HepG2 (cell line): Measurements from ENCODE around the gene CYB5B. TPM values are rescaled to one million over a fixed set of nuclear protein-coding genes. Genes with fewer than 3 reads are reported as not detected.

Source experiments
- ATAC-seq: fragments of 200-7000 bp; cut with Tn5 transposase; 3 replicates; pipeline ENCODE4 v1.9.1; 2020; ENCODE audit warnings: mild to moderate bottlenecking, moderate library complexity
- BruUV-seq: library from RNA; stranded (reverse); fragments of 400-500 nt; replicated peaks from 2 replicates; lab custom pipeline; 2021; lab: Mats Ljungman, UMichigan
- CTCF ChIA-PET: fragments of 300-600 bp; formaldehyde crosslinking; extraction: SDS; loops from one replicate; lab custom pipeline; 2021; ENCODE audit warnings: low total read pairs, inconsistent platforms, low intra/inter-chr PET ratio; lab: Yijun Ruan, JAX
- POLR2A ChIA-PET: fragments of 350-600 bp; sonication (Branson Sonifier 250); formaldehyde crosslinking; loops from one replicate; lab custom pipeline; 2020; ENCODE audit warnings: antibody characterized with exemption, inconsistent platforms; lab: Yijun Ruan, JAX
- DNase-seq: peaks from one replicate; pipeline ENCODE4 v3.0.0-alpha.2; 2015; ENCODE audit warnings: low spot score
- FAIRE-seq: peaks from 3 replicates; lab custom pipeline; 2011; peaks lifted over from hg19 to GRCh38; lab: Jason Lieb, UNC
- H2AFZ ChIP-seq: one replicate; pipeline ENCODE4 v1.6.1; 2011; ENCODE audit warnings: low read length, inconsistent platforms
- H3K27ac ChIP-seq: fragments of 300-600 bp; 3 replicates; pipeline ENCODE4 v1.8.0; 2011; ENCODE audit warnings: mixed run types, mild to moderate bottlenecking, mixed read lengths, low read length, inconsistent platforms; ENCODE audit not compliant: insufficient read depth; ENCODE audit errors: extremely low read length
- H3K27me3 ChIP-seq, 2 experiments: fragments of 200-600 bp in 1 of 2; 2 replicates in 1 of 2; 3 replicates in 1 of 2; pipeline versions ENCODE4 v1.6.0 to v1.8.0; 2011; ENCODE audit warnings: low read length in 2 of 2, mild to moderate bottlenecking in 2 of 2, moderate library complexity in 2 of 2, inconsistent platforms in 1 of 2; ENCODE audit not compliant: insufficient read depth in 2 of 2, control insufficient read depth in 1 of 2
- H3K36me3 ChIP-seq, 2 experiments: fragments of 200-600 bp in 1 of 2; replicated peaks in 1 of 2; 2 replicates in 1 of 2; 3 replicates in 1 of 2; pipeline versions ENCODE4 v1.5.1 to v1.8.0; 2011; ENCODE audit warnings: low read length in 2 of 2, inconsistent platforms in 1 of 2; ENCODE audit not compliant: insufficient read depth in 2 of 2, control insufficient read depth in 1 of 2
- H3K4me1 ChIP-seq: 2 replicates; pipeline ENCODE4 v1.5.1; 2012; ENCODE audit warnings: low read length, inconsistent platforms; ENCODE audit not compliant: insufficient read depth
- H3K4me2 ChIP-seq: 2 replicates; pipeline ENCODE4 v1.6.0; 2011; ENCODE audit warnings: low read depth, low read length, inconsistent platforms
- H3K4me3 ChIP-seq, 3 experiments: fragments of 200-600 bp in 1 of 3; sonication (generic), shearing (Covaris generic) in 1 of 3; replicated peaks in 1 of 3; 2 replicates each; pipeline ENCODE4 v1.5.1; 2011 to 2016; ENCODE audit warnings: low read length in 3 of 3, inconsistent platforms in 2 of 3, low read depth in 2 of 3, mild to moderate bottlenecking in 2 of 3, control low read depth in 1 of 3, mixed read lengths in 1 of 3; ENCODE audit not compliant: insufficient read depth in 1 of 3
- H3K79me2 ChIP-seq: one replicate; pipeline ENCODE4 v1.6.1; 2011; ENCODE audit warnings: low read length, inconsistent platforms; ENCODE audit not compliant: insufficient read depth
- H3K9ac ChIP-seq: 2 replicates; pipeline ENCODE4 v1.6.0; 2011; ENCODE audit warnings: mild to moderate bottlenecking, low read depth, low read length, inconsistent platforms; ENCODE audit not compliant: insufficient read depth
- H3K9me3 ChIP-seq: 2 replicates; pipeline ENCODE4 v1.5.1; 2012; ENCODE audit warnings: mild to moderate bottlenecking, low read length
- H4K20me1 ChIP-seq: 2 replicates; pipeline ENCODE4 v1.6.0; 2011; ENCODE audit warnings: inconsistent platforms, mild to moderate bottlenecking, low read length, moderate library complexity; ENCODE audit not compliant: insufficient read depth
- ATF7 ChIP-seq, 2 experiments: fragments of 450-650 bp in 1 of 2; sonication (generic) in 1 of 2; formaldehyde crosslinking in 1 of 2; IDR thresholded peaks; 2 replicates each; pipeline versions ENCODE4 v1.4.0 to v1.6.1; 2016 to 2020; ENCODE audit warnings: antibody characterized with exemption in 1 of 2, mild to moderate bottlenecking in 1 of 2, missing genetic modification reagents in 1 of 2
- CBX5 ChIP-seq: sonication (generic); formaldehyde crosslinking; IDR thresholded peaks from 2 replicates; pipeline ENCODE4 v1.4.0; 2020; ENCODE audit warnings: missing genetic modification reagents, borderline replicate concordance
- EHMT2 ChIP-seq: fragments of 200-600 bp; sonication (generic); IDR thresholded peaks from 2 replicates; pipeline ENCODE4 v1.7.0; 2017; ENCODE audit warnings: antibody characterized with exemption, low read depth, low read length, borderline replicate concordance
- GPN1 ChIP-seq: sonication (generic); formaldehyde crosslinking; IDR thresholded peaks from 2 replicates; pipeline ENCODE4 v1.5.1; 2020; ENCODE audit warnings: missing genetic modification reagents, borderline replicate concordance
- MED8 ChIP-seq: sonication (generic); formaldehyde crosslinking; IDR thresholded peaks from 2 replicates; pipeline ENCODE4 v1.8.1; 2023; ENCODE audit warnings: mild to moderate bottlenecking, missing genetic modification reagents; ENCODE audit not compliant: insufficient replicate concordance
- NONO ChIP-seq, 2 experiments: fragments of 450-650 bp in 1 of 2; sonication (generic) in 1 of 2; formaldehyde crosslinking in 1 of 2; IDR thresholded peaks in 1 of 2; conservative IDR thresholded peaks in 1 of 2; 2 replicates each; pipeline versions ENCODE4 v1.6.1 to v1.8.0; 2017 to 2022; ENCODE audit warnings: mild to moderate bottlenecking in 1 of 2, missing genetic modification reagents in 1 of 2, moderate library complexity in 1 of 2
- SMYD3 ChIP-seq: sonication (generic); formaldehyde crosslinking; IDR thresholded peaks from 2 replicates; pipeline ENCODE4 v1.8.1; 2023; ENCODE audit warnings: mild to moderate bottlenecking, missing genetic modification reagents
- ZNF207 ChIP-seq: fragments of 450-650 bp; IDR thresholded peaks from 2 replicates; pipeline ENCODE4 v1.6.1; 2016; ENCODE audit warnings: antibody characterized with exemption, borderline replicate concordance
- ZNF3 ChIP-seq: IDR thresholded peaks from 2 replicates; pipeline ENCODE4 v1.7.0; 2017; ENCODE audit warnings: inconsistent platforms
- ZNF33B ChIP-seq: sonication (generic); formaldehyde crosslinking; IDR thresholded peaks from 2 replicates; pipeline ENCODE4 v1.5.1; 2020; ENCODE audit warnings: mild to moderate bottlenecking, missing genetic modification reagents
- ZNF343 ChIP-seq: sonication (generic); formaldehyde crosslinking; IDR thresholded peaks from 2 replicates; pipeline ENCODE4 v1.4.0; 2020; ENCODE audit warnings: mild to moderate bottlenecking, missing genetic modification reagents
- ZNF674 ChIP-seq: sonication (generic); formaldehyde crosslinking; IDR thresholded peaks from 2 replicates; pipeline ENCODE4 v1.5.0; 2020; ENCODE audit warnings: low read depth, mild to moderate bottlenecking, missing genetic modification reagents
- ZSCAN31 ChIP-seq: sonication (generic); formaldehyde crosslinking; IDR thresholded peaks from 2 replicates; pipeline ENCODE4 v1.5.0; 2020; ENCODE audit warnings: low read depth, mild to moderate bottlenecking, missing genetic modification reagents
- WGBS: methylation state at CpG from one replicate; pipeline ENCODE4 v1.1.6; 2017; ENCODE audit warnings: low lambda C conversion rate; 5-methylcytosine and 5-hydroxymethylcytosine counted together
- in situ Hi-C: cut with HindIII; loops from 2 replicates; pipeline ENCODE4 v1.10.0; 2017; ENCODE audit warnings: low pct_unique_long_range_greater_than_20kb; ENCODE audit not compliant: extremely low pct_ligation_motif_present
- intact Hi-C: fragments of 100-400 bp; cut with micrococcal nuclease; formaldehyde crosslinking; loops from one replicate; pipeline ENCODE4 v1.10.0; 2022; ENCODE audit not compliant: unreplicated experiment
- polyA plus RNA-seq, 8 experiments: library from polyadenylated mRNA; depleted of rRNA in 3 of 8; stranded (reverse) in 7 of 8; unstranded in 1 of 8; fragments of >200 nt; fragmentation: Illumina TruSeq in 4 of 8; extraction: Trizol in 4 of 8; gene quantifications; 2 replicates each; pipeline versions ENCODE4 v1.2.1 to v1.2.3, GENCODE V29; 2011 to 2016; ENCODE audit warnings: low read depth in 4 of 8, missing spikeins in 1 of 8, mixed read lengths in 1 of 8; ENCODE audit not compliant: insufficient read depth in 1 of 8
- total RNA-seq, 5 experiments: library from RNA; depleted of rRNA; stranded (reverse); fragments of >200 nt; fragmentation: Illumina TruSeq; extraction: Trizol; gene quantifications; 2 replicates each; pipeline ENCODE4 v1.2.3, GENCODE V29; 2016; ENCODE audit warnings: low read depth in 1 of 5
- TF ChIP-seq, protein P1 (sequence below): sonication (generic); formaldehyde crosslinking; IDR thresholded peaks from 2 replicates; pipeline ENCODE4 v1.5.1; 2020; ENCODE audit warnings: mild to moderate bottlenecking, missing genetic modification reagents, moderate library complexity

CYB5B gene
- total and polyA plus RNA-seq, 2 of the 13 experiments (the other 11 are each of a cell fraction or from before 2014, with no cell fraction given), result 234 to 432 TPM

DNA sequence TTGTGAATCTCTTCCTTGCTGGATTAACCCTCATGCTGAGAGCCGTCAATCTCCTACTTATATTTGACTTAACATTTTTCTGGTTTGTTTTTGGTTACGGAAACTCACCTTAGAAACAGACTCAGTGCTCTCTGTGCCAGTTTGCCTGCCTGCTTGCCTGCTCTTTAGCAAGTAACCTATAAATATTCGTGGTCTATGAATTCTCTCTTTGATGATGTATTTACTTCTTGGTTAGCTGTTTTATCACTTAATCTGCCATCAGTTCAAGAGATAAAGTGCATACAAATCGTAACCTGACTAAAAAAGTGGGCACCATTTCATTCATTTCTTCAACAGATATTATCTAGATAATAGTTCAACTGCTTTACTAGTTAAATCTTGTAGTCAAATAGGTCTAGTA lies 26.7 kb downstream of the CYB5B start:
- 95% methylated on average over 4 of the region's 4 CpGs for WGBS
- H3K9me3 ChIP-seq, result no peaks in the 10 kb centered on the region
- no TSS peak for BruUV-seq
- H3K4me1 ChIP-seq, result peaks cover 36% of the 10 kb centered on the region
- no peak overlapping the region for H2AFZ ChIP-seq
- FAIRE-seq (no peak), ATAC-seq (no peak), DNase-seq (no peak)
- TF ChIP-seq GPN1 (CRISPR knock-in tag) (no peak), NONO (IDR thresholded peaks at IDR 0.05) (no peak), NONO (CRISPR knock-in tag; conservative IDR thresholded peaks at IDR 0.05) (no peak), ZSCAN31 (no peak), ZNF33B (no peak), ZNF674 (CRISPR knock-in tag) (no peak), CBX5 (no peak), ATF7 (IDR thresholded peaks at IDR 0.05) (no peak), ATF7 (CRISPR knock-in tag; IDR thresholded peaks at IDR 0.05) (no peak), MED8 (no peak), ZNF343 (CRISPR knock-in tag) (no peak), ZNF207 (no peak), EHMT2 (no peak), ZNF3 (CRISPR knock-in tag) (no peak), SMYD3 (CRISPR knock-in tag) (no peak)
- TF ChIP-seq, protein P1, sequence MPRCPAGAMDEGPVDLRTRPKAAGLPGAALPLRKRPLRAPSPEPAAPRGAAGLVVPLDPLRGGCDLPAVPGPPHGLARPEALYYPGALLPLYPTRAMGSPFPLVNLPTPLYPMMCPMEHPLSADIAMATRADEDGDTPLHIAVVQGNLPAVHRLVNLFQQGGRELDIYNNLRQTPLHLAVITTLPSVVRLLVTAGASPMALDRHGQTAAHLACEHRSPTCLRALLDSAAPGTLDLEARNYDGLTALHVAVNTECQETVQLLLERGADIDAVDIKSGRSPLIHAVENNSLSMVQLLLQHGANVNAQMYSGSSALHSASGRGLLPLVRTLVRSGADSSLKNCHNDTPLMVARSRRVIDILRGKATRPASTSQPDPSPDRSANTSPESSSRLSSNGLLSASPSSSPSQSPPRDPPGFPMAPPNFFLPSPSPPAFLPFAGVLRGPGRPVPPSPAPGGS (CRISPR knock-in tag), result no peak
- no peak overlapping the region for H3K9ac ChIP-seq
- no peaks in the 10 kb centered on the region for H3K27me3 ChIP-seq
- H3K27ac ChIP-seq, result no peak overlapping the region
- intact Hi-C loops, result no loop called here
- H3K36me3 ChIP-seq, result peaks cover 18 to 65% of the 10 kb centered on the region in 2 experiments
- POLR2A ChIA-PET, result no interaction called here
- H3K4me3 ChIP-seq, result no peak overlapping the region
- CTCF ChIA-PET, result no interaction called here
- in situ Hi-C loops, result no loop called here
- H3K4me2 ChIP-seq, result no peak overlapping the region
- H4K20me1 ChIP-seq, result no peaks in the 10 kb centered on the region
- peaks cover 31% of the 10 kb centered on the region for H3K79me2 ChIP-seq
